Uterus (tissue), 2 donors: Measurements from ENCODE around the gene SNRPD3.

ENCODE experiments used
- POLR2A ChIP-seq, 2 donors: fragments of 450-650 bp; IDR thresholded peaks; one replicate each; pipeline ENCODE4 v1.6.1; 2016; ENCODE audit warnings: antibody characterized with exemption in 2 of 2, mild to moderate bottlenecking in 1 of 2, moderate library complexity in 1 of 2
- TF ChIP-seq, protein P1 (sequence below), 4 experiments: fragments of 200-600 bp in 2 of 4; fragments of 450-650 bp in 2 of 4; sonication (generic) in 2 of 4; IDR thresholded peaks; one replicate each; pipeline ENCODE4 v1.5.1; 2016 to 2019; ENCODE audit warnings: antibody characterized with exemption in 4 of 4, mild to moderate bottlenecking in 2 of 4, moderate library complexity in 1 of 4

DNA sequence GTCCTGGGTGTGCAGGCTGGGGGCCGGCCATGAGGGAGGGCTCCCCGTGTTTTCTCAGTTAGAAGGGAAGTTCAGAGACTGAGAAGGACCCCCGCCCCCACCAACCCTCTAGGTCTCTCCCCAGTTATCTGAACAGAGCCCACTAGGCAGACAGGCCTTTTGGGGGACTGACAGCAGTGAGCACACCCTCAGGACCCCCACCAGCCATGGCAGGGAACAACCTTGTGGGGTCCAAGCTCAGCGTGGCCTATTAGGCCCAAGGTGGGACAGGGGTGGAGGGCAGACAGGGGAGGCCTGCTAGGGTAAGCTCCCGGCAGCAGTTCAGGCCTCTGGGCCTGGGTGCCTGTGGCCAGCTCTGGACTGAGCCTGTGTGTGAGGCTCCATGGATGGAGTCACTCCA, 31.5 kb downstream of the SNRPD3 start:
- TF ChIP-seq, protein P1, sequence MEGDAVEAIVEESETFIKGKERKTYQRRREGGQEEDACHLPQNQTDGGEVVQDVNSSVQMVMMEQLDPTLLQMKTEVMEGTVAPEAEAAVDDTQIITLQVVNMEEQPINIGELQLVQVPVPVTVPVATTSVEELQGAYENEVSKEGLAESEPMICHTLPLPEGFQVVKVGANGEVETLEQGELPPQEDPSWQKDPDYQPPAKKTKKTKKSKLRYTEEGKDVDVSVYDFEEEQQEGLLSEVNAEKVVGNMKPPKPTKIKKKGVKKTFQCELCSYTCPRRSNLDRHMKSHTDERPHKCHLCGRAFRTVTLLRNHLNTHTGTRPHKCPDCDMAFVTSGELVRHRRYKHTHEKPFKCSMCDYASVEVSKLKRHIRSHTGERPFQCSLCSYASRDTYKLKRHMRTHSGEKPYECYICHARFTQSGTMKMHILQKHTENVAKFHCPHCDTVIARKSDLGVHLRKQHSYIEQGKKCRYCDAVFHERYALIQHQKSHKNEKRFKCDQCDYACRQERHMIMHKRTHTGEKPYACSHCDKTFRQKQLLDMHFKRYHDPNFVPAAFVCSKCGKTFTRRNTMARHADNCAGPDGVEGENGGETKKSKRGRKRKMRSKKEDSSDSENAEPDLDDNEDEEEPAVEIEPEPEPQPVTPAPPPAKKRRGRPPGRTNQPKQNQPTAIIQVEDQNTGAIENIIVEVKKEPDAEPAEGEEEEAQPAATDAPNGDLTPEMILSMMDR (IDR thresholded peaks at IDR 0.05): no peak
- no peak for TF ChIP-seq POLR2A (IDR thresholded peaks at IDR 0.05)
